HG02623 (cell line): ENCODE data around the gene EPAS1.

Source experiments
- ATAC-seq: cut with Tn5 transposase; IDR thresholded peaks from one replicate; pipeline ENCODE4 v1.9.1; 2021; ENCODE audit warnings: moderate library complexity; ENCODE audit not compliant: unreplicated experiment

Gene EPAS1

GRCh38 chr2:46380038-46380940 is 83.1 kb downstream of the EPAS1 start:
- no peak for ATAC-seq

GRCh38 chr2:46381263-46381849 is 84.1 kb downstream of the EPAS1 start:
- ATAC-seq = no peak

GRCh38 chr2:46381871-46382270 is 84.7 kb downstream of the EPAS1 start:
- ATAC-seq = no peak

GRCh38 chr2:46382331-46383112 is 85.3 kb downstream of the EPAS1 start:
- no peak for ATAC-seq

- ATAC-seq = no peak
These were observed 85.8 kb downstream of the EPAS1 start for GRCh38 chr2:46383113-46383395.

GRCh38 chr2:46383784-46384456 is 86.7 kb downstream of the EPAS1 start:
- no peak for ATAC-seq

GRCh38 chr2:46384457-46384815 is 87.2 kb downstream of the EPAS1 start:
- ATAC-seq = no peak

- ATAC-seq = no peak
These were observed 88.8 kb downstream of the EPAS1 start for GRCh38 chr2:46385786-46386577.

- no peak for ATAC-seq
These were observed 89.6 kb downstream of the EPAS1 start for GRCh38 chr2:46386763-46387162.

GRCh38 chr2:46387292-46387691 is 90.1 kb downstream of the EPAS1 start:
- ATAC-seq = no peak

GRCh38 chr2:46387886-46388515 is 90.8 kb downstream of the EPAS1 start:
- ATAC-seq = no peak

GRCh38 chr2:46388881-46389280 is 91.7 kb downstream of the EPAS1 start:
- ATAC-seq = no peak

- no peak for ATAC-seq
These were observed 92.3 kb downstream of the EPAS1 start for GRCh38 chr2:46389417-46389916.

- no peak for ATAC-seq
These were observed 92.8 kb downstream of the EPAS1 start for GRCh38 chr2:46390036-46390435.

GRCh38 chr2:46390901-46391395 is 93.7 kb downstream of the EPAS1 start:
- ATAC-seq = no peak

- ATAC-seq = no peak
These were observed 95.5 kb downstream of the EPAS1 start for GRCh38 chr2:46392561-46393346.

GRCh38 chr2:46393347-46393820 is 96.2 kb downstream of the EPAS1 start:
- no peak for ATAC-seq

GRCh38 chr2:46393865-46394264 is 96.7 kb downstream of the EPAS1 start:
- ATAC-seq = no peak
